PC-3 (cell line): ENCODE results near the gene COL5A2.

Experiments
- CTCF ChIP-seq: fragments of 300-600 bp; sonication (generic); conservative IDR thresholded peaks from 2 replicates; pipeline ENCODE4 v1.5.1; 2017; ENCODE audit warnings: antibody characterized with exemption, low read depth, mild to moderate bottlenecking, low read length
- EZH2 ChIP-seq: fragments of 300-600 bp; sonication (generic); IDR thresholded peaks from one replicate; pipeline ENCODE4 v1.6.1; 2017; ENCODE audit warnings: antibody characterized with exemption, mild to moderate bottlenecking, low read length; ENCODE audit not compliant: unreplicated experiment

- no peak for TF ChIP-seq CTCF
- no peak for TF ChIP-seq EZH2
Measured at GRCh38 chr2:189097934-189098333, 81.6 kb downstream of the COL5A2 start.
